K562 (cell line): ENCODE data around the gene NOL4L. TPM values are rescaled to one million over a fixed set of nuclear protein-coding genes. Genes with fewer than 3 reads are reported as not detected.

Experiments
- ATAC-seq: fragments of 200-7000 bp; cut with Tn5 transposase; 3 replicates; pipeline ENCODE4 v1.9.1; 2020; ENCODE audit warnings: moderate library complexity
- BruUV-seq: library from RNA; stranded (reverse); fragments of 400-500 nt; replicated peaks from 2 replicates; lab custom pipeline; 2021; lab: Mats Ljungman, UMichigan
- CTCF ChIA-PET: fragments of 300-600 bp; formaldehyde crosslinking; extraction: SDS; loops from one replicate; lab custom pipeline; 2021; ENCODE audit warnings: low intra/inter-chr PET ratio; lab: Yijun Ruan, JAX
- POLR2A ChIA-PET: fragments of 300-600, 350-650 bp; sonication (Branson Sonifier 250); formaldehyde crosslinking; extraction: SDS; loops from one replicate; lab custom pipeline; 2021; ENCODE audit warnings: antibody characterized with exemption, inconsistent platforms; lab: Yijun Ruan, JAX
- DNase-seq, 4 experiments: peaks; one replicate each; pipeline versions ENCODE4 v3.0.0 to v3.0.0-alpha.2; 2011 to 2018; ENCODE audit warnings: low spot score in 3 of 4, mixed read lengths in 3 of 4; ENCODE audit errors: extremely low read depth in 1 of 4
- FAIRE-seq: peaks from 2 replicates; lab custom pipeline; 2011; peaks lifted over from hg19 to GRCh38; lab: Jason Lieb, UNC
- H2AFZ ChIP-seq: 2 replicates; pipeline ENCODE4 v1.6.0; 2011; ENCODE audit warnings: low read depth, low read length, control low read depth, inconsistent platforms
- H3K27ac ChIP-seq: fragments of 200-600 bp; 3 replicates; pipeline ENCODE4 v1.8.0; 2011; ENCODE audit warnings: low read depth, mild to moderate bottlenecking, control low read depth, inconsistent platforms, low read length, moderate library complexity, mixed read lengths; ENCODE audit errors: extremely low read depth
- H3K27me3 ChIP-seq, 2 experiments: fragments of 300-600 bp in 1 of 2; 2 replicates in 1 of 2; 3 replicates in 1 of 2; pipeline versions ENCODE4 v1.6.0 to v1.8.0; 2011; ENCODE audit warnings: inconsistent platforms in 2 of 2, low read length in 2 of 2, mild to moderate bottlenecking in 1 of 2, mixed read lengths in 1 of 2, moderate library complexity in 1 of 2; ENCODE audit not compliant: control insufficient read depth in 2 of 2, insufficient read depth in 2 of 2
- H3K36me3 ChIP-seq: fragments of 300-600 bp; 3 replicates; pipeline ENCODE4 v1.8.0; 2011; ENCODE audit warnings: mild to moderate bottlenecking, low read length, inconsistent platforms; ENCODE audit not compliant: control insufficient read depth, insufficient read depth
- H3K4me1 ChIP-seq, 2 experiments: fragments of 200-600 bp in 1 of 2; replicated peaks in 1 of 2; 2 replicates in 1 of 2; 3 replicates in 1 of 2; pipeline versions ENCODE4 v1.5.1 to v1.8.0; 2011; ENCODE audit warnings: inconsistent platforms in 2 of 2, low read length in 2 of 2, mild to moderate bottlenecking in 1 of 2, mixed read lengths in 1 of 2, moderate library complexity in 1 of 2; ENCODE audit not compliant: control insufficient read depth in 2 of 2, insufficient read depth in 2 of 2
- H3K4me2 ChIP-seq: 2 replicates; pipeline ENCODE4 v1.6.1; 2011; ENCODE audit warnings: low read length, control low read depth, inconsistent platforms, mixed read lengths; ENCODE audit not compliant: insufficient read depth
- H3K4me3 ChIP-seq: fragments of 200-600 bp; sonication (generic), shearing (Covaris generic); 2 replicates; pipeline ENCODE4 v1.5.1; 2016; ENCODE audit warnings: control low read depth, inconsistent platforms
- H3K79me2 ChIP-seq: fragments of 200-600 bp; 3 replicates; pipeline ENCODE4 v1.8.0; 2011; ENCODE audit warnings: low read length, inconsistent platforms; ENCODE audit not compliant: control insufficient read depth, insufficient read depth
- H3K9ac ChIP-seq, 2 experiments: 2 replicates each; pipeline versions ENCODE4 v1.6.0 to v1.6.1; 2011; ENCODE audit warnings: low read depth in 2 of 2, low read length in 2 of 2, control low read depth in 1 of 2, inconsistent platforms in 1 of 2, mild to moderate bottlenecking in 1 of 2, mixed read lengths in 1 of 2; ENCODE audit not compliant: insufficient read depth in 1 of 2
- H3K9me1 ChIP-seq: one replicate; pipeline ENCODE4 v1.6.0; 2011; ENCODE audit warnings: inconsistent platforms, mild to moderate bottlenecking, low read length, moderate library complexity; ENCODE audit not compliant: control insufficient read depth, insufficient read depth
- H3K9me3 ChIP-seq: replicated peaks from 2 replicates; pipeline ENCODE4 v1.5.1; 2011; ENCODE audit warnings: low read depth, low read length, inconsistent platforms; ENCODE audit not compliant: control insufficient read depth, insufficient read depth
- H4K20me1 ChIP-seq: replicated peaks from 2 replicates; pipeline ENCODE4 v1.6.1; 2011; ENCODE audit warnings: low read length, inconsistent platforms, mixed read lengths; ENCODE audit not compliant: control insufficient read depth, insufficient read depth
- CHD4 ChIP-seq: fragments of 200-600 bp; sonication (generic); IDR thresholded peaks from 3 replicates; pipeline ENCODE4 v1.6.1; 2012; ENCODE audit warnings: low read depth, mild to moderate bottlenecking, mixed read lengths, low read length, inconsistent platforms; ENCODE audit not compliant: insufficient read depth, insufficient replicate concordance, poor library complexity, severe bottlenecking
- POLR2AphosphoS2 ChIP-seq: IDR thresholded peaks from 2 replicates; pipeline ENCODE4 v1.6.1; 2012; ENCODE audit warnings: low read length, improper control_type of control experiment
- POLR2G ChIP-seq: fragments of 200-400 bp; formaldehyde crosslinking; IDR thresholded peaks from 2 replicates; pipeline ENCODE4 v1.6.1; 2017; ENCODE audit warnings: low read depth, mild to moderate bottlenecking, antibody characterized with exemption, low read length, moderate library complexity
- VEZF1 ChIP-seq: fragments of 200-800 bp; sonication (Bioruptor generic); IDR thresholded peaks from 2 replicates; pipeline ENCODE4 v1.6.1; 2017; ENCODE audit warnings: missing genetic modification characterization, missing compliant biosample characterization
- WGBS: fragments of 100-300 bp; shearing (Covaris generic); methylation state at CpG from one replicate; pipeline ENCODE4 v1.1.6; 2016; ENCODE audit warnings: low coverage, mixed read lengths; ENCODE audit not compliant: insufficient coverage; ENCODE audit errors: missing lambda C conversion rate; 5-methylcytosine and 5-hydroxymethylcytosine counted together
- in situ Hi-C: fragments of 300-500 bp; cut with MboI; formaldehyde crosslinking; loops from 4 replicates; pipeline ENCODE4 v1.15.0; 2018; ENCODE audit warnings: inconsistent platforms, mixed read lengths
- intact Hi-C: fragments of 100-400 bp; cut with micrococcal nuclease; formaldehyde crosslinking; loops from 2 replicates; pipeline ENCODE4 v1.14.2; 2022
- polyA plus RNA-seq, 8 experiments: library from polyadenylated mRNA; depleted of rRNA in 4 of 8; stranded (reverse) in 5 of 8; unstranded in 3 of 8; fragments of >200 nt; fragmentation: Nextera tagmentation in 2 of 8; fragmentation: Illumina TruSeq in 1 of 8; extraction: Ambion mirVana in 2 of 8; extraction: Trizol in 1 of 8; gene quantifications; 2 replicates each; pipeline versions ENCODE4 v1.2.1 to v1.2.3, GENCODE V29; 2011 to 2014; ENCODE audit warnings: inconsistent platforms in 1 of 8, missing spikeins in 1 of 8
- total RNA-seq, 7 experiments: library from RNA; depleted of rRNA in 6 of 7; stranded (reverse); fragments of >200 nt in 6 of 7; fragmentation: Illumina TruSeq in 2 of 7; extraction: Trizol in 2 of 7; gene quantifications; 2 replicates each; pipeline versions ENCODE4 v1.2.1 to v1.2.3, GENCODE V29; 2011 to 2021; ENCODE audit warnings: low replicate concordance in 1 of 7

Gene NOL4L
- total and polyA plus RNA-seq, 9 of the 15 experiments (the other 6 are each of a cell fraction or from before 2014, with no cell fraction given) = 5.1 to 36.2 (median 13.6) TPM

- ATAC-seq (peak; percentile 7; the same call in 1 of the 3 replicates), FAIRE-seq (no peak), DNase-seq (no peak)
- Histone ChIP-seq H3K4me2 (no peak overlapping the region), H3K9ac (peak overlapping the region in 1 of 2 experiments; percentile 9; a peak in 1 of 4 replicates), H3K36me3 (peaks cover 68% of the 10 kb centered on the region; the same call in 2 of the 3 replicates), H2AFZ (no peak overlapping the region), H3K4me3 (no peak overlapping the region), H3K4me1 (peaks cover 5 to 28% of the 10 kb centered on the region in 2 experiments), H3K27me3 (no peaks in the 10 kb centered on the region), H3K27ac (no peak overlapping the region), H3K9me3 (no peaks in the 10 kb centered on the region), H4K20me1 (no peaks in the 10 kb centered on the region), H3K9me1 (no peaks in the 10 kb centered on the region), H3K79me2 (no peaks in the 10 kb centered on the region)
- in situ Hi-C loops (loop anchor here (5.0 to 10.0 kb wide), 2 partner anchors 135 to 258 kb away; no protein-coding TSS in a partner anchor), intact Hi-C loops (no loop called here)
- WGBS = 78% methylated on average over 8 of the region's 10 CpGs
- no peak for TF ChIP-seq CHD4
- peak; percentile 43 for TF ChIP-seq POLR2G
- TF ChIP-seq VEZF1 (CRISPR knock-in tag) = peak; percentile 69; the same call in 1 of the 2 replicates
- TF ChIP-seq POLR2AphosphoS2 = peak; percentile 38; the same call in 1 of the 2 replicates
- CTCF ChIA-PET = no interaction called here
- POLR2A ChIA-PET = interaction anchor here (0.8 to 1.6 kb wide), 2 partner anchors 27 to 136 kb away, joined by 3 to 5 read pairs; no protein-coding TSS in a partner anchor
- no TSS peak for BruUV-seq
Measured at GRCh38 chr20:32516583-32517517, 68.3 kb downstream of the NOL4L start.
